Body of pancreas (tissue), 4 donors: ENCODE data around the gene SCG2.

Source experiments
- POLR2A ChIP-seq, 3 donors: fragments of 450-650 bp; IDR thresholded peaks; one replicate each; pipeline ENCODE4 v1.6.1; 2016; ENCODE audit warnings: antibody characterized with exemption in 3 of 3, mild to moderate bottlenecking in 2 of 3
- TF ChIP-seq, protein P1 (sequence below), 7 experiments: fragments of 450-650 bp in 4 of 7; fragments of 200-600 bp in 3 of 7; sonication (generic) in 3 of 7; IDR thresholded peaks; one replicate each; pipeline ENCODE4 v1.5.1; 2016 to 2019; ENCODE audit warnings: antibody characterized with exemption in 7 of 7

DNA sequence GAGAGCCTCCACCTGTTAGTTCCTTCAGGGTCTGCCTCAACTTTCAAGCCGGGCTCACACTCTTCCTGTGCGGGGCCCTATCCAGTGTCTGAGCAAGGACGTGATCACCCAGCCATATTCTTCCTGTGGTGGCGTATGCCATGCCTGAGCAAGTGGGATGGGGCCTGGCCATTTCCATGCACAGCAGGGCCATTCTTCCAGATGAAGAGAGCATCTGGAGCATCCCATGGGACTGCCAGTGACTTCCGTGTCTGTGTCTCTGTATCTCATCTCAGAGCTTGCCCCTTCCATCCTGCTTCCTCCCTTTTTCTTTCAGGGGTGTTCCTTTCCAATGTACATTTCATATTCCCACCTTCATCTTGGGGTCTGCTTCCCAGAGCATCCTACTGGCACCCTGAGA, 20.2 kb downstream of the SCG2 start:
- TF ChIP-seq, protein P1, sequence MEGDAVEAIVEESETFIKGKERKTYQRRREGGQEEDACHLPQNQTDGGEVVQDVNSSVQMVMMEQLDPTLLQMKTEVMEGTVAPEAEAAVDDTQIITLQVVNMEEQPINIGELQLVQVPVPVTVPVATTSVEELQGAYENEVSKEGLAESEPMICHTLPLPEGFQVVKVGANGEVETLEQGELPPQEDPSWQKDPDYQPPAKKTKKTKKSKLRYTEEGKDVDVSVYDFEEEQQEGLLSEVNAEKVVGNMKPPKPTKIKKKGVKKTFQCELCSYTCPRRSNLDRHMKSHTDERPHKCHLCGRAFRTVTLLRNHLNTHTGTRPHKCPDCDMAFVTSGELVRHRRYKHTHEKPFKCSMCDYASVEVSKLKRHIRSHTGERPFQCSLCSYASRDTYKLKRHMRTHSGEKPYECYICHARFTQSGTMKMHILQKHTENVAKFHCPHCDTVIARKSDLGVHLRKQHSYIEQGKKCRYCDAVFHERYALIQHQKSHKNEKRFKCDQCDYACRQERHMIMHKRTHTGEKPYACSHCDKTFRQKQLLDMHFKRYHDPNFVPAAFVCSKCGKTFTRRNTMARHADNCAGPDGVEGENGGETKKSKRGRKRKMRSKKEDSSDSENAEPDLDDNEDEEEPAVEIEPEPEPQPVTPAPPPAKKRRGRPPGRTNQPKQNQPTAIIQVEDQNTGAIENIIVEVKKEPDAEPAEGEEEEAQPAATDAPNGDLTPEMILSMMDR (IDR thresholded peaks at IDR 0.05) = no peak
- TF ChIP-seq POLR2A (IDR thresholded peaks at IDR 0.05) = no peak
